IMR-90 (cell line): ENCODE results near the gene TRAPPC3. TPM values are rescaled to one million over a fixed set of nuclear protein-coding genes. Genes with fewer than 3 reads are reported as not detected.

Experiments
- ATAC-seq: fragments of 200-7000 bp; cut with Tn5 transposase; 2 replicates; pipeline ENCODE4 v1.9.1; 2020; ENCODE audit warnings: low read depth, mild to moderate bottlenecking, moderate library complexity
- BruUV-seq: library from RNA; stranded (reverse); fragments of 400-500 nt; replicated peaks from 2 replicates; lab custom pipeline; 2021; lab: Mats Ljungman, UMichigan
- CTCF ChIA-PET: fragments of 300-600 bp; formaldehyde crosslinking; extraction: SDS; loops from one replicate; lab custom pipeline; 2021; ENCODE audit warnings: antibody characterized with exemption; lab: Yijun Ruan, JAX
- POLR2A ChIA-PET: fragments of 300-600 bp; sonication (Branson Sonifier 250); formaldehyde crosslinking; loops from one replicate; lab custom pipeline; 2022; ENCODE audit warnings: antibody characterized with exemption; ENCODE audit not compliant: unreplicated experiment; lab: Charles Lee
- DNase-seq: peaks from one replicate; pipeline ENCODE4 v3.0.0; 2013
- H2AFZ ChIP-seq: replicated peaks from 2 replicates; pipeline ENCODE3; 2013; ENCODE audit warnings: low read length, mild to moderate bottlenecking; ENCODE audit not compliant: poor library complexity
- H2AK5ac ChIP-seq: 2 replicates; pipeline ENCODE4 v1.6.1; 2013; ENCODE audit warnings: low read depth, low read length, inconsistent platforms
- H2AK9ac ChIP-seq: replicated peaks from 2 replicates; pipeline ENCODE3; 2013; ENCODE audit warnings: mild to moderate bottlenecking, low read depth, low read length, moderate library complexity; ENCODE audit not compliant: poor library complexity
- H2BK120ac ChIP-seq: 2 replicates; pipeline ENCODE4 v1.6.1; 2013; ENCODE audit warnings: low read depth, low read length, inconsistent platforms
- H2BK15ac ChIP-seq: 3 replicates; pipeline ENCODE4 v1.6.1; 2013; ENCODE audit warnings: low read depth, low read length, inconsistent platforms
- H2BK20ac ChIP-seq: 2 replicates; pipeline ENCODE4 v1.6.1; 2013; ENCODE audit warnings: low read depth, mild to moderate bottlenecking, inconsistent platforms, low read length, moderate library complexity
- H2BK5ac ChIP-seq: 2 replicates; pipeline ENCODE4 v1.6.1; 2013; ENCODE audit warnings: mild to moderate bottlenecking, low read depth, low read length, inconsistent platforms; ENCODE audit not compliant: poor library complexity, severe bottlenecking
- H3K14ac ChIP-seq: replicated peaks from 2 replicates; pipeline ENCODE4 v1.6.1; 2013; ENCODE audit warnings: low read depth, low read length, inconsistent platforms
- H3K18ac ChIP-seq: 2 replicates; pipeline ENCODE4 v1.6.1; 2013; ENCODE audit warnings: low read depth, low read length, control low read depth
- H3K23ac ChIP-seq: 2 replicates; pipeline ENCODE4 v1.6.1; 2013; ENCODE audit warnings: low read depth, low read length, inconsistent platforms
- H3K27ac ChIP-seq: 2 replicates; pipeline ENCODE4 v1.5.1; 2013; ENCODE audit warnings: mild to moderate bottlenecking, control low read depth, low read length; ENCODE audit not compliant: insufficient read depth
- H3K27me3 ChIP-seq: 2 replicates; pipeline ENCODE4 v1.6.1; 2013; ENCODE audit warnings: low read length; ENCODE audit not compliant: control insufficient read depth, insufficient read depth
- H3K36me3 ChIP-seq: 2 replicates; pipeline ENCODE4 v1.6.1; 2013; ENCODE audit warnings: low read length, mixed read lengths; ENCODE audit not compliant: control insufficient read depth, insufficient read depth
- H3K4ac ChIP-seq: 2 replicates; pipeline ENCODE4 v1.6.1; 2013; ENCODE audit warnings: low read depth, low read length, inconsistent platforms
- H3K4me1 ChIP-seq: 2 replicates; pipeline ENCODE4 v1.6.1; 2013; ENCODE audit warnings: low read length, mixed read lengths; ENCODE audit not compliant: control insufficient read depth, insufficient read depth
- H3K4me2 ChIP-seq: 2 replicates; pipeline ENCODE4 v1.6.1; 2013; ENCODE audit warnings: low read depth, mild to moderate bottlenecking, control low read depth, low read length, moderate library complexity
- H3K4me3 ChIP-seq: 2 replicates; pipeline ENCODE4 v1.5.1; 2013; ENCODE audit warnings: low read depth, mild to moderate bottlenecking, control low read depth, low read length, moderate library complexity; ENCODE audit not compliant: insufficient read depth
- H3K56ac ChIP-seq: 2 replicates; pipeline ENCODE4 v1.6.1; 2013; ENCODE audit warnings: low read length, inconsistent platforms; ENCODE audit not compliant: insufficient read depth; ENCODE audit errors: extremely low read depth
- H3K79me1 ChIP-seq, 2 experiments: 2 replicates each; pipeline ENCODE4 v1.6.1; 2013; ENCODE audit warnings: low read length in 2 of 2, inconsistent platforms in 1 of 2, low read depth in 1 of 2
- H3K9ac ChIP-seq: 2 replicates; pipeline ENCODE4 v1.6.1; 2013; ENCODE audit warnings: low read depth, low read length, control low read depth
- H3K9me1 ChIP-seq: 2 replicates; pipeline ENCODE4 v1.6.1; 2013; ENCODE audit warnings: low read length, inconsistent platforms; ENCODE audit not compliant: insufficient read depth
- H3K9me3 ChIP-seq: 2 replicates; pipeline ENCODE4 v1.6.1; 2013; ENCODE audit warnings: low read length; ENCODE audit not compliant: control insufficient read depth, insufficient read depth
- H4K20me1 ChIP-seq: 2 replicates; pipeline ENCODE4 v1.6.1; 2013; ENCODE audit warnings: low read length, inconsistent platforms; ENCODE audit not compliant: insufficient read depth
- H4K5ac ChIP-seq: 2 replicates; pipeline ENCODE4 v1.6.1; 2013; ENCODE audit warnings: mild to moderate bottlenecking, low read depth, low read length, control low read depth
- H4K8ac ChIP-seq, 2 experiments: 2 replicates each; pipeline ENCODE4 v1.6.1; 2013; ENCODE audit warnings: low read depth in 2 of 2, low read length in 2 of 2, control low read depth in 1 of 2, inconsistent platforms in 1 of 2
- H4K91ac ChIP-seq: 2 replicates; pipeline ENCODE4 v1.6.1; 2013; ENCODE audit warnings: low read depth, low read length, inconsistent platforms; ENCODE audit not compliant: insufficient read depth
- CEBPB ChIP-seq: IDR thresholded peaks from 2 replicates; pipeline ENCODE4 v1.6.1; 2012; ENCODE audit warnings: low read depth, low read length, improper control_type of control experiment
- FOS ChIP-seq: fragments of 150-350 bp; IDR thresholded peaks from 2 replicates; pipeline ENCODE4 v1.6.1; 2016; ENCODE audit warnings: low read depth, low read length
- MAFK ChIP-seq: IDR thresholded peaks from 2 replicates; pipeline ENCODE4 v1.6.1; 2012; ENCODE audit warnings: low read depth, low read length, improper control_type of control experiment
- MXI1 ChIP-seq: IDR thresholded peaks from 2 replicates; pipeline ENCODE4 v1.6.1; 2012; ENCODE audit warnings: low read depth, mild to moderate bottlenecking, low read length, moderate library complexity, borderline replicate concordance
- NFE2L2 ChIP-seq: fragments of 150-350 bp; IDR thresholded peaks from 2 replicates; pipeline ENCODE4 v1.6.1; 2016; ENCODE audit warnings: low read depth, mild to moderate bottlenecking, low read length
- WGBS, 2 experiments: methylation state at CpG; one replicate each; pipeline versions ENCODE4 v1.1.5 to v1.1.7; 2013; ENCODE audit warnings: missing lambda C conversion rate in 2 of 2; ENCODE audit not compliant: insufficient read length in 1 of 2; ENCODE audit errors: extremely low coverage in 2 of 2; 5-methylcytosine and 5-hydroxymethylcytosine counted together
- dilution Hi-C: fragments of 300-500 bp; cut with HindIII; formaldehyde crosslinking; loops from one replicate; pipeline ENCODE4 v1.14.3; 2018; ENCODE audit warnings: low sequenced_read_pairs; ENCODE audit not compliant: unreplicated experiment
- in situ Hi-C: fragments of 300-500 bp; cut with MboI; formaldehyde crosslinking; loops from 3 replicates; pipeline ENCODE4 v1.14.3; 2019; ENCODE audit warnings: low sequenced_read_pairs, inconsistent platforms, mixed read lengths
- intact Hi-C: fragments of 100-400 bp; cut with micrococcal nuclease; formaldehyde crosslinking; loops from 2 replicates; pipeline ENCODE4 v1.10.0; 2022
- polyA plus RNA-seq, 3 experiments: library from polyadenylated mRNA; depleted of rRNA; stranded (reverse); fragments of >200 nt; gene quantifications; 2 replicates each; pipeline ENCODE4 v1.2.3, GENCODE V29; 2012; ENCODE audit warnings: low replicate concordance in 1 of 3
- total RNA-seq: library from RNA; depleted of rRNA; stranded (reverse); fragments of >200 nt; gene quantifications from 2 replicates; pipeline ENCODE4 v1.2.3, GENCODE V29; 2012
- TF ChIP-seq, protein P1 (sequence below): conservative IDR thresholded peaks from 2 replicates; pipeline ENCODE4 v1.5.1; 2012; ENCODE audit warnings: mild to moderate bottlenecking, low read depth, low read length, improper control_type of control experiment

TRAPPC3 gene
- total and polyA plus RNA-seq, 2 of the 4 experiments (the other 2 are of a cell fraction): 76.0 to 77.8 TPM

DNA sequence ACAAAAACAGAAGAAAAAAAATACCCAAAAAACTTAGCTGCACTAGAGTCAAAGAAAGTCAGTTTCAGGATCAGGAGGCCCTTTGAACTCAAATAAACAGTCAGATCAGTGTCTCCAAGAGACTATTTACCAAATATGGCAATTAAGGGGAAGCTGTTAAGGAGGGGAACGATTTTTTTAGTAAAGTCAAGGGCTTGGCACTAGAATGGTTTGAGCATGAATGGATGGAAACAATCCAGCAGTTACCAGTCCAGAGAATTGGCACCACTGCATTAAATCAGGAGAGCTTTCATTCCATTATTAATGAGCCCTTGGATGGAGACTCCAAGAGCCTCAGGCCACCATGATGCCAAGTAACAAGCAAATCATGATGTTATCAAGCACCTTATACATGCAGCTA, 7.2 kb downstream of the TRAPPC3 start:
- no TSS peak for BruUV-seq
- ChIA-PET POLR2A (no interaction called here), CTCF (interaction anchor here (0.8 to 1.2 kb wide), 2 partner anchors 42 to 46 kb away, joined by 3 read pairs; no protein-coding TSS in a partner anchor)
- H3K9me3 ChIP-seq: no peaks in the 10 kb centered on the region
- H2AK9ac ChIP-seq: no peak overlapping the region
- no peak overlapping the region; the same call in 1 of the 2 replicates for H3K4ac ChIP-seq
- no peak overlapping the region for H4K5ac ChIP-seq
- ATAC-seq: no peak
- H3K18ac ChIP-seq: no peak overlapping the region
- no peak overlapping the region for H3K56ac ChIP-seq
- H2BK15ac ChIP-seq: no peak overlapping the region
- H2AK5ac ChIP-seq: no peak overlapping the region
- H3K27me3 ChIP-seq: no peaks in the 10 kb centered on the region
- H3K27ac ChIP-seq: no peak overlapping the region
- H4K8ac ChIP-seq: peak overlapping the region in 1 of 2 experiments; percentile 37; a peak in 1 of 4 replicates
- WGBS, 2 experiments: no CpG with 5 or more reads among the region's 1 CpG
- H3K23ac ChIP-seq: no peak overlapping the region
- intact Hi-C loops (no loop called here), dilution Hi-C loops (no loop called here), in situ Hi-C loops (no loop called here)
- H3K9me1 ChIP-seq: peaks cover 14% of the 10 kb centered on the region
- no peak overlapping the region for H3K14ac ChIP-seq
- no peak overlapping the region for H3K4me3 ChIP-seq
- H3K4me1 ChIP-seq: peaks cover 1% of the 10 kb centered on the region
- no peak overlapping the region for H3K4me2 ChIP-seq
- DNase-seq: no peak
- no peak overlapping the region for H2AFZ ChIP-seq
- peaks cover 31 to 71% of the 10 kb centered on the region in 2 experiments for H3K79me1 ChIP-seq
- 0 out of 2 replicates have a peak overlapping the region, but pooled peaks have one; percentile 21 for H2BK120ac ChIP-seq
- peaks cover 18% of the 10 kb centered on the region for H3K36me3 ChIP-seq
- no peak overlapping the region for H2BK5ac ChIP-seq
- H4K91ac ChIP-seq: no peak overlapping the region
- TF ChIP-seq, protein P1, sequence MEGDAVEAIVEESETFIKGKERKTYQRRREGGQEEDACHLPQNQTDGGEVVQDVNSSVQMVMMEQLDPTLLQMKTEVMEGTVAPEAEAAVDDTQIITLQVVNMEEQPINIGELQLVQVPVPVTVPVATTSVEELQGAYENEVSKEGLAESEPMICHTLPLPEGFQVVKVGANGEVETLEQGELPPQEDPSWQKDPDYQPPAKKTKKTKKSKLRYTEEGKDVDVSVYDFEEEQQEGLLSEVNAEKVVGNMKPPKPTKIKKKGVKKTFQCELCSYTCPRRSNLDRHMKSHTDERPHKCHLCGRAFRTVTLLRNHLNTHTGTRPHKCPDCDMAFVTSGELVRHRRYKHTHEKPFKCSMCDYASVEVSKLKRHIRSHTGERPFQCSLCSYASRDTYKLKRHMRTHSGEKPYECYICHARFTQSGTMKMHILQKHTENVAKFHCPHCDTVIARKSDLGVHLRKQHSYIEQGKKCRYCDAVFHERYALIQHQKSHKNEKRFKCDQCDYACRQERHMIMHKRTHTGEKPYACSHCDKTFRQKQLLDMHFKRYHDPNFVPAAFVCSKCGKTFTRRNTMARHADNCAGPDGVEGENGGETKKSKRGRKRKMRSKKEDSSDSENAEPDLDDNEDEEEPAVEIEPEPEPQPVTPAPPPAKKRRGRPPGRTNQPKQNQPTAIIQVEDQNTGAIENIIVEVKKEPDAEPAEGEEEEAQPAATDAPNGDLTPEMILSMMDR: no peak
- no peak for TF ChIP-seq MAFK
- TF ChIP-seq FOS: no peak
- TF ChIP-seq NFE2L2: no peak
- TF ChIP-seq CEBPB: no peak
- no peak for TF ChIP-seq MXI1
- H4K20me1 ChIP-seq: peaks cover 12% of the 10 kb centered on the region; the same call in 1 of the 2 replicates
- H3K9ac ChIP-seq: no peak overlapping the region
- no peak overlapping the region for H2BK20ac ChIP-seq
